Testis (tissue), 3 donors: Measurements from ENCODE around the gene LAMA5. TPM values are rescaled to one million over a fixed set of nuclear protein-coding genes. Genes with fewer than 3 reads are reported as not detected.

Source experiments
- DNase-seq: peaks from one replicate; pipeline ENCODE4 v3.0.0-alpha.2; 2019
- H3K27ac ChIP-seq, 2 donors: fragments of 200-600 bp; sonication (generic); one replicate each; pipeline ENCODE4 v1.5.1; 2019
- H3K27me3 ChIP-seq: fragments of 200-600 bp; sonication (generic); one replicate; pipeline ENCODE4 v1.5.1; 2019
- H3K36me3 ChIP-seq: fragments of 200-600 bp; sonication (generic); one replicate; pipeline ENCODE4 v1.5.1; 2017; ENCODE audit warnings: low read depth; ENCODE audit errors: missing control alignments
- H3K4me1 ChIP-seq: fragments of 200-600 bp; sonication (generic); one replicate; pipeline ENCODE4 v1.5.1; 2019
- H3K4me3 ChIP-seq, 2 donors: fragments of 200-600 bp; sonication (generic); one replicate each; pipeline ENCODE4 v1.5.1; 2017 to 2019
- H3K9me3 ChIP-seq: fragments of 200-600 bp; sonication (generic); one replicate; pipeline ENCODE4 v1.5.1; 2017
- POLR2A ChIP-seq: fragments of 450-650 bp; IDR thresholded peaks from one replicate; pipeline ENCODE4 v1.6.1; 2017; ENCODE audit warnings: antibody characterized with exemption, mild to moderate bottlenecking, moderate library complexity
- WGBS, 2 donors: methylation state at CpG; one replicate each; pipeline ENCODE4 v1.1.5; 2018; 5-methylcytosine and 5-hydroxymethylcytosine counted together
- intact Hi-C: fragments of 100-400 bp; cut with DNase I; formaldehyde crosslinking; loops from one replicate; pipeline ENCODE4 v1.15.1; 2023; ENCODE audit warnings: low total_unique reads
- polyA plus RNA-seq: library from polyadenylated mRNA; stranded (reverse); fragments of 350-450 nt; fragmentation: Illumina TruSeq; extraction: RNeasy Lipid Tissue Mini Kit (QIAGEN cat#74804); gene quantifications from one replicate; pipeline ENCODE4 v1.2.3, GENCODE V29; 2014; ENCODE audit warnings: low read depth, low replicate concordance; ENCODE audit not compliant: insufficient read depth
- total RNA-seq, 2 donors: library from RNA; depleted of rRNA; stranded (reverse); fragments of >200 nt; gene quantifications; one replicate each; pipeline ENCODE4 v1.2.3, GENCODE V29; 2016
- TF ChIP-seq, protein P1 (sequence below), 3 experiments: fragments of 450-650 bp in 2 of 3; fragments of 200-600 bp in 1 of 3; sonication (generic) in 1 of 3; IDR thresholded peaks; one replicate each; pipeline ENCODE4 v1.5.1; 2016 to 2019; ENCODE audit warnings: antibody characterized with exemption in 3 of 3, mild to moderate bottlenecking in 2 of 3, moderate library complexity in 1 of 3

LAMA5 gene
- total and polyA plus RNA-seq, 3 donors from 2014 or later = 33.2 to 144 (median 121) TPM

DNA sequence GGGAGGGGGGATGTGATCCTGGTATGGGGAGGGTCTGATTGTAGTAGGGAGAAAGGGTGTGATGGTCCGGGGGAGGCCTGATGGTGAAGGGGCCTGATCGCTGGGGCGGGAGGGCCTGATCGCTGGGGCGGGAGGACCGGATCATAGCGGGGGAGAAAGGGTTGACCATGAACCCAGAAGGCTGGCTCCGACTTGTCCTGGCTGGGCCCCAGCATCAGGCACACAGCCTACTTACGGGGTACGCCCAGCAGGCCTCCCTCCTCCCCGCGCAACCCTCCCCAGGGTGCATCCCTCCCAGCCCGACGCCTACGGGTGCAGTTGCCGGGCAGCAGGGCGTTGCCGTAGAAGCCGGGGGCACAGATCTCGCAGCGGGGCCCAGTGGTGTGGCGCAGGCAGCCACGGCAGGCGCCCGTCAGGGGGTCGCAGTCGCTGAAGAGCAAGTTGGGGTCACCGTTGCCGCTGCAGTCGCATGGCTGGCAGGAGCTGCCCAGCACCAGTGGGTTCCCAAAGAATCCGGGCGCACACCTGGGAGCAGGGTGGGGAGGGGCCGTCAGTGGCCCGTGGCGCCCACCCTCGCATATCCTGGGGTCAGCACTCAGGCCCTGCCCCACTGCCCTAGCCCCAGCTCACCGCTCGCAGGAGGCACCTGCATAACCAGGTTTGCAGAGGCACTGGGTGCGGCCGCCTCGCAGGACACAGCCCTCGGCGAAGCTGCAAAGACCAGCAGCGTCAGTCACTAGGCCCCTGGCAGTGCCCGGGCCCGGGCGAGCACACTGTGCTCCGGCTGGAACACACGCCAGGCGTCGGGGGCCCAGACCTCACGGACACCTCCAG is 43.7 kb downstream of the LAMA5 start:
- Histone ChIP-seq H3K9me3 (no peaks in the 10 kb centered on the region), H3K4me3 (no peak overlapping the region), H3K27ac (no peak overlapping the region), H3K27me3 (no peaks in the 10 kb centered on the region), H3K36me3 (no peaks in the 10 kb centered on the region), H3K4me1 (peaks cover 31% of the 10 kb centered on the region)
- WGBS, 2 donors = 52 to 71% methylated on average over 12 to 52 of the region's 52 CpGs
- intact Hi-C loops = no loop called here
- no peak for TF ChIP-seq POLR2A
- TF ChIP-seq, protein P1, sequence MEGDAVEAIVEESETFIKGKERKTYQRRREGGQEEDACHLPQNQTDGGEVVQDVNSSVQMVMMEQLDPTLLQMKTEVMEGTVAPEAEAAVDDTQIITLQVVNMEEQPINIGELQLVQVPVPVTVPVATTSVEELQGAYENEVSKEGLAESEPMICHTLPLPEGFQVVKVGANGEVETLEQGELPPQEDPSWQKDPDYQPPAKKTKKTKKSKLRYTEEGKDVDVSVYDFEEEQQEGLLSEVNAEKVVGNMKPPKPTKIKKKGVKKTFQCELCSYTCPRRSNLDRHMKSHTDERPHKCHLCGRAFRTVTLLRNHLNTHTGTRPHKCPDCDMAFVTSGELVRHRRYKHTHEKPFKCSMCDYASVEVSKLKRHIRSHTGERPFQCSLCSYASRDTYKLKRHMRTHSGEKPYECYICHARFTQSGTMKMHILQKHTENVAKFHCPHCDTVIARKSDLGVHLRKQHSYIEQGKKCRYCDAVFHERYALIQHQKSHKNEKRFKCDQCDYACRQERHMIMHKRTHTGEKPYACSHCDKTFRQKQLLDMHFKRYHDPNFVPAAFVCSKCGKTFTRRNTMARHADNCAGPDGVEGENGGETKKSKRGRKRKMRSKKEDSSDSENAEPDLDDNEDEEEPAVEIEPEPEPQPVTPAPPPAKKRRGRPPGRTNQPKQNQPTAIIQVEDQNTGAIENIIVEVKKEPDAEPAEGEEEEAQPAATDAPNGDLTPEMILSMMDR (IDR thresholded peaks at IDR 0.05) = no peak
- peak; percentile 52 for DNase-seq

DNA sequence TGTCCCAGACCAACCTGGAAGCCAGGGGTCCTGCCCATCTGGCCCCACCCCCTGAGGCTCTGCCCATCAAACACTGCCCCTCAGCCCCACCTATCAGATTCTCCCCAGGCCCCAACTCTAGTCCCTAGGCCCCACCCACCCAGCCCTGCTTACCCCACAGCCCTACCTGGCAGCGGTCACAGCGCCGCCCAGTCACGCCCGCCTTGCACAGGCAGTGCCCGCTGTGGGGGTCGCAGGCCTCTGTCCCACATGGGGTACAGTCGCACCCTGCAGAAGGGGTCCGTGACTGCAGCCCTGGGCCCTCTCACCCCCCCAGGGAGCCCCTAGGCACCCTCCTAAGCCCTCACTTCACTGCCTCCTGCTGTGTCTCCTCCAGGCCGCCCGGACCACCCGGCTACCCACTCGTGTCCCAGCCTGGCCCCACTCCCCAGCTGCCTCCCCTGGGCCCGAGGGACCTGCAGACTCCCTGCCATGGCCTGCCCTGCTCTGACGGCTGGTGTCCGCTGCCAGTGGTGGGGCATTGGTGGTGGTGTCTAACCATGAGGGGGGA is 44.5 kb downstream of the LAMA5 start:
- 83 to 100% methylated on average over 1 to 9 of the region's 16 CpGs for WGBS, 2 donors
- no peak overlapping the region for H3K27ac ChIP-seq

DNA sequence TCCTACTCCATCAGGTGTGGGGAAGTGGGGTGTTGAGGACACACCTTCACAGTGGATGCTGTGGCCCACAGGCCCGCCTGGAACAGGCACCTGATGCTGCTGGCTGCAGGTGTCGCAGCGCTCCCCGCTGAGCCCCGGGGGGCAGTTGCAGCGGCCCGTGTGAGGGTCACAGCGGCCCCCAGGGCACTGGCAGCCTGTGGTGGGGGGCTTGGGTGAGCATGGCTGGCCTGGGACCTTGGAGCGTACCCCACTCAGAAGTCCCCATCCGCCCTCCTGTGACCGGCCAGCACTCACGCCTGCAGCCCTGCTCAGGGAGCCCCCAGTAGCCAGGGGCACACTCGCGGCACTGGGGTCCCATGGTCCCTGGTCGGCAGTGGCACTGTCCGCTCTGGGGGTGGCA is 45.1 kb downstream of the LAMA5 start:
- TF ChIP-seq POLR2A = no peak
- TF ChIP-seq, protein P1 (IDR thresholded peaks at IDR 0.05) = no peak
- Histone ChIP-seq H3K27ac (no peak overlapping the region), H3K9me3 (no peaks in the 10 kb centered on the region), H3K4me1 (peaks cover 31% of the 10 kb centered on the region), H3K27me3 (no peaks in the 10 kb centered on the region), H3K4me3 (no peak overlapping the region), H3K36me3 (no peaks in the 10 kb centered on the region)
- WGBS, 2 donors = 94% methylated on average over 16 of the region's 16 CpGs; no CpG with 5 or more reads in 1 of the 2 donors
- intact Hi-C loops = no loop called here
- DNase-seq = no peak

More for the DNA sequence above, 44.5 kb downstream of the LAMA5 start:
- intact Hi-C loops = no loop called here
- Histone ChIP-seq H3K36me3 (no peaks in the 10 kb centered on the region), H3K4me3 (no peak overlapping the region), H3K27me3 (no peaks in the 10 kb centered on the region), H3K4me1 (peaks cover 31% of the 10 kb centered on the region), H3K9me3 (no peaks in the 10 kb centered on the region)
- TF ChIP-seq POLR2A = no peak
- TF ChIP-seq, protein P1 (IDR thresholded peaks at IDR 0.05) = no peak
- DNase-seq = no peak

DNA sequence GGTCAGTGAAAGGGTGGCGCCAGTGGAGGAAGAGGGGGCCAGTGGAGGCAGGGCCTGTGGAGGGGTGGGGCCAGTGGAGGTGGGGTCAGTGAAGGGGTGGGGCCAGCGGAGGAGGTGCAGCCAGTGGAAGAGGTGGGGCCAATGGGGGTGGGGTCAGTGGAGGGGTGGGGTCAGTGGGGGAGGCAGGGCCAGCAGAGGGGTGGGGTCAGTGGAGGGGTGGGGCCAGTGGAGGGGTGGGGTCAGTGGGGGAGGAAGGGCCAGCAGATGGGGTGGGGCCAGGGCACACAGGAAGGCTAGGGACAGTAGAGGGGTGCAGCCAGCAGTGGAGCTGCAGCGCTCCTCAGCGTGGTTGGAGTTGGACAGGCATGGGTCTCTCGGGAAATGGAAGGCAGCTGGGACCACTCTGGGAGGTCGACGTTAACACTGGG is 45.6 kb downstream of the LAMA5 start:
- Histone ChIP-seq H3K9me3 (no peaks in the 10 kb centered on the region), H3K27me3 (no peaks in the 10 kb centered on the region), H3K27ac (no peak overlapping the region), H3K36me3 (no peaks in the 10 kb centered on the region), H3K4me3 (no peak overlapping the region), H3K4me1 (peaks cover 31% of the 10 kb centered on the region)
- no peak for DNase-seq
- no peak for TF ChIP-seq POLR2A
- TF ChIP-seq, protein P1 (IDR thresholded peaks at IDR 0.05) = no peak
- intact Hi-C loops = no loop called here
- WGBS, 2 donors = 84 to 86% methylated on average over 6 to 7 of the region's 7 CpGs
